Renal cortex interstitium (tissue), 3 donors: ENCODE results near the gene EAPP. TPM values are rescaled to one million over a fixed set of nuclear protein-coding genes. Genes with fewer than 3 reads are reported as not detected.

ENCODE experiments used
- polyA plus RNA-seq, 3 donors: library from polyadenylated mRNA; unstranded; fragments of 120-200 nt; gene quantifications; one replicate each; pipeline ENCODE4 v1.2.1, GENCODE V29; 2013; ENCODE audit not compliant: insufficient read length in 3 of 3

EAPP gene
- polyA plus RNA-seq, 3 donors = 62.9 to 89.6 (median 66.3) TPM

Other genes with a start within 250 kb of the EAPP start
- gene SPTSSA, start 77.5 kb downstream of the EAPP start, polyA plus RNA-seq = 10 to 100 TPM; 28.5 to 34.0 (median 30.9) TPM
- gene SNX6, start 90.4 kb upstream of the EAPP start, polyA plus RNA-seq = 100 to 1,000 TPM; 101 to 139 (median 119) TPM
- gene CFL2, start 174.9 kb upstream of the EAPP start, polyA plus RNA-seq = 10 to 100 TPM; 60.0 to 80.8 (median 65.7) TPM